ENCODE results near the gene KDM5A. TPM values are rescaled to one million over a fixed set of nuclear protein-coding genes. Genes with fewer than 3 reads are reported as not detected.

Gene KDM5A
- total and polyA plus RNA-seq, 10 of the 15 experiments (the other 5 are each of a cell fraction or from before 2014, with no cell fraction given), result 9.0 to 59.9 (median 27.7) TPM

- H3K27me3 ChIP-seq (replicated peaks in 1 of 2; ENCODE audit: control insufficient read depth in 2 of 2, insufficient read depth in 2 of 2, low read length in 1 of 2), result no peaks in the 10 kb centered on the region
- H3K4me3 ChIP-seq, result no peak overlapping the region
- no peak overlapping the region for H3K9ac ChIP-seq (ENCODE audit: control insufficient read depth, insufficient read depth, low read length)
- intact Hi-C loops (cut with micrococcal nuclease; ENCODE audit: unreplicated experiment) (no loop called here), in situ Hi-C loops (cut with MboI) (no loop called here)
- TF ChIP-seq, protein P1, sequence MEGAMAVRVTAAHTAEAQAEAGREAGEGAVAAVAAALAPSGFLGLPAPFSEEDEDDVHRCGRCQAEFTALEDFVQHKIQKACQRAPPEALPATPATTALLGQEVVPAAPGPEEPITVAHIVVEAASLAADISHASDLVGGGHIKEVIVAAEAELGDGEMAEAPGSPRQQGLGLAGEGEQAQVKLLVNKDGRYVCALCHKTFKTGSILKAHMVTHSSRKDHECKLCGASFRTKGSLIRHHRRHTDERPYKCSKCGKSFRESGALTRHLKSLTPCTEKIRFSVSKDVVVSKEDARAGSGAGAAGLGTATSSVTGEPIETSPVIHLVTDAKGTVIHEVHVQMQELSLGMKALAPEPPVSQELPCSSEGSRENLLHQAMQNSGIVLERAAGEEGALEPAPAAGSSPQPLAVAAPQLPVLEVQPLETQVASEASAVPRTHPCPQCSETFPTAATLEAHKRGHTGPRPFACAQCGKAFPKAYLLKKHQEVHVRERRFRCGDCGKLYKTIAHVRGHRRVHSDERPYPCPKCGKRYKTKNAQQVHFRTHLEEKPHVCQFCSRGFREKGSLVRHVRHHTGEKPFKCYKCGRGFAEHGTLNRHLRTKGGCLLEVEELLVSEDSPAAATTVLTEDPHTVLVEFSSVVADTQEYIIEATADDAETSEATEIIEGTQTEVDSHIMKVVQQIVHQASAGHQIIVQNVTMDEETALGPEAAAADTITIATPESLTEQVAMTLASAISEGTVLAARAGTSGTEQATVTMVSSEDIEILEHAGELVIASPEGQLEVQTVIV (IDR thresholded peaks at IDR 0.05; ENCODE audit: borderline replicate concordance, partially characterized antibody), result no peak
- no peak for TF ChIP-seq KAT2A (conservative IDR thresholded peaks at IDR 0.05; ENCODE audit: control insufficient read depth, low read depth, low read length)
- no peak for TF ChIP-seq SREBF2 (IDR thresholded peaks at IDR 0.05; ENCODE audit: low read length)
- no peak for TF ChIP-seq SUPT20H (IDR thresholded peaks at IDR 0.05; ENCODE audit: borderline replicate concordance, control insufficient read depth, low read depth, low read length)
- TF ChIP-seq POLR2A (IDR thresholded peaks at IDR 0.05; ENCODE audit: low read depth, low read length), result no peak
- no peak overlapping the region for H2AFZ ChIP-seq (ENCODE audit: control insufficient read depth, low read depth, low read length)
- no peaks in the 10 kb centered on the region for H3K9me3 ChIP-seq (replicated peaks; ENCODE audit: control insufficient read depth, insufficient read depth, low read length)
- SMC1A ChIA-PET (ENCODE audit: uncharacterized antibody, unreplicated experiment), result interaction anchor here (1.3 kb wide), 1 partner anchor 22 kb away, joined by 3 read pairs; no protein-coding TSS in a partner anchor
- ATAC-seq (no peak), FAIRE-seq (no peak), DNase-seq (ENCODE audit: low read depth, low spot score) (no peak)
- H4K20me1 ChIP-seq (ENCODE audit: control insufficient read depth, insufficient read depth), result no peaks in the 10 kb centered on the region
- RAD21 ChIA-PET (ENCODE audit: unreplicated experiment), result no interaction called here
- 83% methylated on average over 1 of the region's 1 CpG for WGBS (ENCODE audit: insufficient coverage, insufficient replicate concordance, low lambda C conversion rate, missing lambda C conversion rate)
- peaks cover 2 to 20% of the 10 kb centered on the region in 2 experiments for H3K36me3 ChIP-seq (ENCODE audit: control insufficient read depth in 2 of 2, insufficient read depth in 2 of 2, low read length in 1 of 2)
- no peaks in the 10 kb centered on the region for H3K79me2 ChIP-seq (ENCODE audit: control insufficient read depth, insufficient read depth, low read length)
- no peak overlapping the region for H3K4me2 ChIP-seq (ENCODE audit: control insufficient read depth, insufficient read depth)
- no TSS peak for BruUV-seq (replicated peaks)
- POLR2A ChIA-PET, result no interaction called here
- no peaks in the 10 kb centered on the region for H3K4me1 ChIP-seq (ENCODE audit: control insufficient read depth, insufficient read depth, low read length)
- CTCF ChIA-PET, result interaction anchor here (0.6 to 1.1 kb wide), 2 partner anchors 10 to 27 kb away, joined by 3 to 4 read pairs; no protein-coding TSS in a partner anchor
- H3K27ac ChIP-seq (ENCODE audit: control insufficient read depth, insufficient read depth), result no peak overlapping the region
Observed at GRCh38 chr12:331287-331686, 57.8 kb downstream of the KDM5A start.

DNA sequence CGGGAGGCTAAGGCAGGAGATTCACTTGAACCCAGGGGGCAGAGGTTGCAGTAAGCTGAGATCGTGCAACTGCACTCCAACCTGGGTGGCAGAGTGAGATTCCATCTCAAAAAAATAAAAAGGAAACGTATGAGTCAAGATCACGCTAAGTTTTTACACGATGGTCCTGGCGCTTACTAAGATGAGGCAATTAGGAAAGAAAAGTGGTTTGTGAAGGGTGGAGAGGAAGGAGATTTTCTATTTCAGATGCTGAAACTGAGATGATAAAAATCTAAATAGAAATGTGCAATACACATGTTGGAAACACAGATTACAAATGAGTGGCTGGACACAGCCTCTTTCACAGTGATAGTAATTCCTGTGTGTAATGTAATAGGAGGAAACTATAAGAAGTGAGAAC, 63.2 kb downstream of the KDM5A start:
- ChIA-PET CTCF (no interaction called here), POLR2A (no interaction called here), SMC1A (ENCODE audit: uncharacterized antibody, unreplicated experiment) (no interaction called here), RAD21 (ENCODE audit: unreplicated experiment) (no interaction called here)
- intact Hi-C loops (cut with micrococcal nuclease; ENCODE audit: unreplicated experiment) (no loop called here), in situ Hi-C loops (cut with MboI) (no loop called here)
- Histone ChIP-seq H3K27ac (ENCODE audit: control insufficient read depth, insufficient read depth) (no peak overlapping the region), H3K4me3 (no peak overlapping the region), H3K79me2 (ENCODE audit: control insufficient read depth, insufficient read depth, low read length) (no peaks in the 10 kb centered on the region), H3K9ac (ENCODE audit: control insufficient read depth, insufficient read depth, low read length) (no peak overlapping the region), H3K27me3 (replicated peaks in 1 of 2; ENCODE audit: control insufficient read depth in 2 of 2, insufficient read depth in 2 of 2, low read length in 1 of 2) (no peaks in the 10 kb centered on the region), H3K36me3 (ENCODE audit: control insufficient read depth in 2 of 2, insufficient read depth in 2 of 2, low read length in 1 of 2) (peaks cover 8 to 20% of the 10 kb centered on the region in 2 experiments), H2AFZ (ENCODE audit: control insufficient read depth, low read depth, low read length) (no peak overlapping the region), H3K4me2 (ENCODE audit: control insufficient read depth, insufficient read depth) (no peak overlapping the region), H3K4me1 (ENCODE audit: control insufficient read depth, insufficient read depth, low read length) (no peaks in the 10 kb centered on the region), H4K20me1 (ENCODE audit: control insufficient read depth, insufficient read depth) (no peaks in the 10 kb centered on the region), H3K9me3 (replicated peaks; ENCODE audit: control insufficient read depth, insufficient read depth, low read length) (no peaks in the 10 kb centered on the region)
- 98% methylated on average over 6 of the region's 6 CpGs for WGBS (ENCODE audit: insufficient coverage, insufficient replicate concordance, low lambda C conversion rate, missing lambda C conversion rate)
- ATAC-seq (no peak), DNase-seq (ENCODE audit: low read depth, low spot score) (no peak), FAIRE-seq (no peak)
- no TSS peak for BruUV-seq (replicated peaks)
- TF ChIP-seq PML (IDR thresholded peaks at IDR 0.05; ENCODE audit: low read length) (no peak), TAF1 (IDR thresholded peaks at IDR 0.05; ENCODE audit: borderline replicate concordance, low read depth, low read length) (no peak), ZSCAN29 (IDR thresholded peaks at IDR 0.05) (no peak), RELB (IDR thresholded peaks at IDR 0.05; ENCODE audit: low read depth) (no peak), BMI1 (IDR thresholded peaks at IDR 0.05; ENCODE audit: borderline replicate concordance) (no peak), MEF2A (IDR thresholded peaks at IDR 0.05; ENCODE audit: insufficient read depth, low read depth, low read length) (no peak), SIX5 (IDR thresholded peaks at IDR 0.05; ENCODE audit: low read depth, low read length, severe bottlenecking) (no peak), BACH1 (IDR thresholded peaks at IDR 0.05; ENCODE audit: borderline replicate concordance) (no peak), EP300 (IDR thresholded peaks at IDR 0.05; ENCODE audit: borderline replicate concordance in 1 of 2, control insufficient read depth in 1 of 2, low read depth in 2 of 2, low read length in 2 of 2) (no peak), POLR2A (IDR thresholded peaks at IDR 0.05; ENCODE audit: low read depth, low read length) (no peak), SREBF1 (IDR thresholded peaks at IDR 0.05; ENCODE audit: low read length) (no peak), ESRRA (IDR thresholded peaks at IDR 0.05; ENCODE audit: low read length) (no peak)
